Mesodermal cell (in vitro differentiated cells): ENCODE measurements around the gene FRMD4A.

ENCODE experiments used
- H3K27ac ChIP-seq: 2 replicates; pipeline ENCODE4 v1.7.0; 2013; ENCODE audit warnings: mild to moderate bottlenecking, low read depth, low read length, moderate library complexity; ENCODE audit not compliant: severe bottlenecking
- H3K36me3 ChIP-seq: 2 replicates; pipeline ENCODE4 v1.7.1; 2013; ENCODE audit warnings: mild to moderate bottlenecking, low read length, moderate library complexity; ENCODE audit not compliant: control insufficient read depth, insufficient read depth
- H3K4me1 ChIP-seq: one replicate; pipeline ENCODE4 v1.7.1; 2013; ENCODE audit warnings: mild to moderate bottlenecking, low read length; ENCODE audit not compliant: insufficient read depth, control insufficient read depth, poor library complexity, severe bottlenecking
- H3K4me3 ChIP-seq: 2 replicates; pipeline ENCODE4 v1.7.0; 2013; ENCODE audit warnings: low read length, control low read depth, mild to moderate bottlenecking; ENCODE audit not compliant: insufficient read depth, poor library complexity, severe bottlenecking; ENCODE audit errors: extremely low read depth
- H3K9me3 ChIP-seq: 2 replicates; pipeline ENCODE4 v1.7.1; 2013; ENCODE audit warnings: mild to moderate bottlenecking, low read length, moderate library complexity; ENCODE audit not compliant: control insufficient read depth
- WGBS, 2 experiments: methylation state at CpG; one replicate each; pipeline ENCODE4 v1.1.5; 2013; ENCODE audit warnings: missing lambda C conversion rate in 2 of 2; ENCODE audit not compliant: insufficient coverage in 2 of 2; 5-methylcytosine and 5-hydroxymethylcytosine counted together

Gene FRMD4A

DNA sequence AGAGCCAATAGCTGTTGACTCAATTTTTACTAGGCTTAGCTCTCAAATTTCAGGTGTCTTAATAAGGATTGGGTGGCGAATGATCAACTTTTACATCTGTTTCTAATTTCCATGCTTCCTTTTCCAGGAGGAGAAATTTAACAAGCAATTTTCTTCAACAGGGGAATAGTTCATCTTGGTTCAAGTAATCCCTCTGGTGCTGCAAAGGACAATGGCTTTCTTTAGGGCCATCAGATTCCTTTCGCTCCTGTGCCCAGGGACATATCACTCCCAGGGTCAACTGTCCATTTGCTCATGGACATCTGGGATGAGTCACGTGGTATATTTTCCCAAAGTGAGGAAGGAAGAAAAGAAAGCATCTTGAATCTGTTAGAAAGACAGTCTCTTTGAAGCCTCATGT is 313.3 kb downstream of the FRMD4A start:
- H3K4me1 ChIP-seq = peaks cover 2% of the 10 kb centered on the region
- no peaks in the 10 kb centered on the region for H3K9me3 ChIP-seq
- no peaks in the 10 kb centered on the region for H3K36me3 ChIP-seq
- no peak overlapping the region for H3K4me3 ChIP-seq
- H3K27ac ChIP-seq = no peak overlapping the region
- WGBS, 2 experiments = 90 to 100% methylated on average over 1 to 2 of the region's 3 CpGs

DNA sequence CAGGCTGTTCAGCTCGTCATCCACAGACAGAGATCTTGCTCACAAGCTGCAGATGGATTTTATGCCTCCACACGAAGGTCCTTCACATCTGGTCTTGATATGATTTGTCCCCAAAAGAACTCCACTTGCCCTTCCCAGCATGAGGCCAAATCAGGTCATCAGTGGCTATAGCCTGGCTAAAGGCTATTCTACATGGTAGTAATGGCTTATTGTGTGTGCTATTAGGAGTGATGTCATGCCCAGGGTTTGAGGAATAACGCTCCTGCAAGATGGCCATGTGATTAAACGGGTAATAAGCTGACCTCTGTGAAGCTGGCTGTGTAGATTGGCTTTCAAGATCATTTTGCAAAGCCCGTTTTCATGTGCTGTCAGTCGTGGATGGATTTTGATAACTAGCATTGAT is 313.8 kb downstream of the FRMD4A start:
- no peaks in the 10 kb centered on the region for H3K36me3 ChIP-seq
- no peaks in the 10 kb centered on the region for H3K9me3 ChIP-seq
- H3K4me1 ChIP-seq = peaks cover 2% of the 10 kb centered on the region
- 92 to 93% methylated on average over 5 to 6 of the region's 6 CpGs for WGBS, 2 experiments
- H3K27ac ChIP-seq = no peak overlapping the region
- H3K4me3 ChIP-seq = no peak overlapping the region

DNA sequence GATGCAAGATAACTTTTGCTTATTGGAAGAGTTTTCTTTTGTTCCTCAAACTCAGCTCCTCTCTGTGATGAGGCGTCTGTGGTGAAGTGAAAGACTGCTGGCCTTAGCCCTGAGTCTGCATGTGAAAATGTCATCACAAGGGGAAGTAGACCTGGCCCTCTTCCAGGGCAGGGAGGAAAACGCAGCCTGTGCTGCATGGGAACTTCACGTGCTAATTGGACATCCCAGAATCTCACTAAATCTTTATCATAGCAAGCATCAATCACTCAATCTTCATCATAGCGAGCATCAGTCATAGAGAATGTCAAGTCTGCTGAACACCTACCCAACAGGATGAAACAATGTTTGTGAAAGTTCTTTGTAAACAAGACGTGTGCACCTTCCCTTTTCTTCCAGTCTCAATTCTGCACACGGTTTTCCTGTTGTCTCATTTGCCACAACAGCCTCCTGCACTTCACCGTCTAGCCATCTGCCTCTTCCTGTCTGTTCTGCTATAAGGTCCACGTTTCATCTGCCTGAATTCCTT is 314.6 kb downstream of the FRMD4A start:
- peaks cover 2% of the 10 kb centered on the region for H3K4me1 ChIP-seq
- H3K36me3 ChIP-seq = no peaks in the 10 kb centered on the region
- no peak overlapping the region for H3K27ac ChIP-seq
- WGBS, 2 experiments = 83 to 92% methylated on average over 5 to 8 of the region's 8 CpGs
- no peak overlapping the region for H3K4me3 ChIP-seq
- H3K9me3 ChIP-seq = no peaks in the 10 kb centered on the region

DNA sequence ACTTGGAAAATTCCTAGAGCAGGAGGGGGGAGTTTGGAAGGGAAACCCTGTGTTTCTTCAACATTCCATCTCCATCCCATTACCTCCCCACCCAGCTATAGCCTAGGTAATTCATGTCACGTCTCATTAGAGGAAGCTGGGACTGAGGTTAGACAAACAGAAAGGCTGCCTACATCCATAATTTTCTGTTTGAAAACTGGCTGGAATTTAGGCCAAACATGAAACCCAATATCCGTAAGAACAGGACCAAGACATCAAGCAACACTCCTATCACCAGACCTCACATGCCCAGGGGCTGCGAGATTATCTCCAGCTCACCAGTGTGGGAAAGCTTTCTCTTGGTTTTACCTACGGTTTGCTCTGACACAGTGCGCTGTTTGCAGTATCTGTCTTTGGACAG is 316.3 kb downstream of the FRMD4A start:
- peaks cover 6% of the 10 kb centered on the region for H3K4me1 ChIP-seq
- no peak overlapping the region for H3K4me3 ChIP-seq
- 89 to 95% methylated on average over 5 of the region's 5 CpGs for WGBS, 2 experiments
- H3K9me3 ChIP-seq = no peaks in the 10 kb centered on the region
- H3K36me3 ChIP-seq = no peaks in the 10 kb centered on the region
- H3K27ac ChIP-seq = peak overlapping the region; percentile 41

DNA sequence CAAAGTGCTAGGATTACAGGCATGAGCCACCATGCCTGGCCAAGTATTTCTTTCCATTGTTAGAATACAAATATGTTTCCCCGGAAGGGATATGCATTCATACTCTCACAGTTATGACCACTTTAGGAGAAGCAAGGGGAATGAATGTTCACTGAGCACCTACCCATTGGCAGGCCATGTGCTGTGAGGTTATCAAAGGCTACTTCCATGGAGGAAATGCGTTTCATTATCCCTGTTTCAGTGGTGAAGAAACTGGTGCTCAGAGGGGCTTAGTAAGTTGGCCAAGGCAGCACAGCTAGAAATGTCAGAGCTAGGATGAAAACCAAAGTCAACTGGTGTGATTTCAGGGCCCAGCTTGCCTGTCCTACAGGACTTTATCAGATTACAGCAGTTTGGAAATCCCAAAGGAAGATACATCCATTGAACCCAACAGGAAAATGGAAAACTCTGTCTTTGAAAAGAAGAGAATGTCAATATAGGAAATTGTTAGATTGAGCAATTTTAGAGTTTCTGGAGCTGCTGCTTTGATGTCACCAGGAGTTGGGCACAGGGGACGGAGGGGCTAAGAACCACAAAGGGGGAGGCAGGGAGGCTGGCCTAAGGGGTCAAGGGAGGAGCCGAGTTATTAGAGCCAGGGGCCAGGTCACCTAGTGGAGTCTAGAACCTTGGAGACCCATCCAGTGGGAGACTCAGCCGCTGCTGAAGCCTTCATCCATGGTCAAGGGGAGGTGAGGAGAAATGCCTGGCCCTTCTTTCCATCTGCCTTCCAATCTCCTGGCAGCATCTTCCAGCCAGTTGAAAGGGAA is 319.8 kb downstream of the FRMD4A start:
- no peaks in the 10 kb centered on the region for H3K9me3 ChIP-seq
- 100% methylated on average over 3 of the region's 5 CpGs for WGBS, 2 experiments
- H3K36me3 ChIP-seq = no peaks in the 10 kb centered on the region
- no peak overlapping the region for H3K27ac ChIP-seq
- H3K4me3 ChIP-seq = no peak overlapping the region
- peaks cover 26% of the 10 kb centered on the region for H3K4me1 ChIP-seq

DNA sequence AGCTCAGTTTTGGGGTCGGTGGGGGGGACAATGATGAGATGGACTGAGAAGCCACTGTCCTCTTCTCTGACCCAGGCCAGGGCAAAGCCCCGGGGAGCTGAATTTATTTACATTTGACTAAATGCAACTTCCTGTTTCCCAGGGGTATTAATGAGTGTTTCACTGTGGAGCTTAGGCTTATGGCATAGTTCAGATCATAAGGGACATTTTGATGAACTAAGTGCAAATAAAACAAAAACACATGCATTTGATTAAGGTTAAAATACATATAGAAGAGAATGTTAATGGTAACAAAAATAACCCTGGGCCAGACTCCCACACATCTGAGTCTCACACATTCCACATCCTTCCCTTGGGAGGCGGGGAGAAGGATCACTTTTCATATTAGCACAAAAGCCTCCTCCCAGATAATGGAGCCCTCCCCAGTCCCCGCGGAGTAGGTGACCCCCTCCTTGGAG is 320.6 kb downstream of the FRMD4A start:
- Histone ChIP-seq H3K4me1 (peaks cover 26% of the 10 kb centered on the region), H3K4me3 (no peak overlapping the region), H3K27ac (peak overlapping the region; percentile 93), H3K36me3 (no peaks in the 10 kb centered on the region), H3K9me3 (no peaks in the 10 kb centered on the region)
- 32 to 33% methylated on average over 3 to 4 of the region's 5 CpGs for WGBS, 2 experiments

DNA sequence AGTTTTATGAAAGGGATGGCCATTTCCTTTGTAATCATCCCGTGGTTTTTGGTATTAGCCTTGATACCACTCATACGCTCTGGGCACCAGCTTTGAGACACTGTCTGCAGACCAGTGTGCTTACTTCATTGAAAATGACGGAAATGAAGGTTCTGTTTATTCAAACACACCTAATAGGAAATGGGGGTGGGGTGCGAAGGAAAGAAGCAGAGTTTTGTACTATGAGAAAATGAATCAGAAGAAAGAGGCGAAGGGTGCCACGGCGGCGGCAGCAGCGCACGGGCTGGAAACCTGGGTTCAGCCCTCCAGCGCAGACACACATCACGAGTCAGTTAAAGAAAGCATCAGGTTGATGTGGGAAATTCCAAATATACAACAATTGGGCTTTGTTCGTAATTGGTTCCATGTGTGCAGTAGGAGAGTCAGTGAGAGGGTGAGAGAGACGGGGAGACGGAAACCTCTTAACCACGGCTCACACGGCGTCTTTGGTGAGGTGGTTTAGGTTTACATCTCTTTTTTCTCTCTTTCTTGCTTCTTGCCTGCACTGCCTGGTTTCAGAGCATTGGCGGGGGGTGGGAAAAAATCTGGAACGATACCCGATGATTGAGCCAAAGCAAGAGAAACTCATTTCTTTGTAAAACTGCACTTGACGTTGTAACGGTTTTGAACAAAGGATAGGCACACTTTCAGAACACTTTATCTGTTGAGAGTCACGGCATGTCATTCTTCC is 321.2 kb downstream of the FRMD4A start:
- H3K9me3 ChIP-seq = no peaks in the 10 kb centered on the region
- 67 to 70% methylated on average over 15 to 16 of the region's 24 CpGs for WGBS, 2 experiments
- H3K27ac ChIP-seq = peak overlapping the region; percentile 93
- H3K36me3 ChIP-seq = no peaks in the 10 kb centered on the region
- peaks cover 26% of the 10 kb centered on the region for H3K4me1 ChIP-seq
- no peak overlapping the region for H3K4me3 ChIP-seq

DNA sequence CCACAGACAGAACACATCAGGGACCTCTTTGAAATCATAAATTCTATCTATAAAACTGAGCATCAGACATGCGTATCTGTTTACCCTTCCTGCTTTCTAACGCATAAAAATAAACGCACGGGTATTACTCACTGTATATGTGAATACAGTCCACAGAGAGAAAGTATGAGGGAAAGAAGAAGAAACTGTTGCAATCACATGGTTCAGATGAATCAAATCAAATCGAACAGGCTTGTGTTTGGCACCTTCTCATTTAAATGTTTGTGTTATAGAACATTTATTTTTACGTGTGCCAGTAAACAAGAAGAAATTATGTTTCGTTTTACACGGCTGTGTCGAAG is 322.0 kb downstream of the FRMD4A start:
- Histone ChIP-seq H3K4me3 (no peak overlapping the region), H3K36me3 (no peaks in the 10 kb centered on the region), H3K4me1 (peaks cover 26% of the 10 kb centered on the region), H3K9me3 (no peaks in the 10 kb centered on the region), H3K27ac (no peak overlapping the region)
- WGBS, 2 experiments = 80 to 87% methylated on average over 3 to 6 of the region's 9 CpGs

DNA sequence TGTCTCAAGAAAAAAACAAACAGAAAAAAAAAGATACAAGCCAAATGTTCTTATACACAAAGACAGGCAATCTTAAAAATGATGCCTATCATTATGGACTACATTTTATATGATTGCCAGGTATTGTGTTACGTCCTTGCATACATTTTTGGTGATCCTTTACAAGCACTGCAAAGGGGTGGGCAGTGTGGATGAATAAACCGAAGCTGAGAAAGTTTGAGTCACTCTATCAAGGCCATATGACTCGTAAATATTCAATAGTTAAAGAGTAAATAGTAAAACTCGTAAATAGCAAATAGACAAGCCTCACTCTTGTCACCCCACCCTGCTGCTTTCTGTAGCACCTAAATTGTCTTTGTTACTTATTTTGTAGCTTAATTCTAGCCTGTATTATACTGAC is 326.2 kb downstream of the FRMD4A start:
- Histone ChIP-seq H3K4me1 (peaks cover 22% of the 10 kb centered on the region), H3K27ac (no peak overlapping the region), H3K4me3 (no peak overlapping the region), H3K9me3 (no peaks in the 10 kb centered on the region), H3K36me3 (no peaks in the 10 kb centered on the region)
- 93% methylated on average over 2 of the region's 4 CpGs; no CpG with 5 or more reads in 1 of the 2 experiments for WGBS, 2 experiments

DNA sequence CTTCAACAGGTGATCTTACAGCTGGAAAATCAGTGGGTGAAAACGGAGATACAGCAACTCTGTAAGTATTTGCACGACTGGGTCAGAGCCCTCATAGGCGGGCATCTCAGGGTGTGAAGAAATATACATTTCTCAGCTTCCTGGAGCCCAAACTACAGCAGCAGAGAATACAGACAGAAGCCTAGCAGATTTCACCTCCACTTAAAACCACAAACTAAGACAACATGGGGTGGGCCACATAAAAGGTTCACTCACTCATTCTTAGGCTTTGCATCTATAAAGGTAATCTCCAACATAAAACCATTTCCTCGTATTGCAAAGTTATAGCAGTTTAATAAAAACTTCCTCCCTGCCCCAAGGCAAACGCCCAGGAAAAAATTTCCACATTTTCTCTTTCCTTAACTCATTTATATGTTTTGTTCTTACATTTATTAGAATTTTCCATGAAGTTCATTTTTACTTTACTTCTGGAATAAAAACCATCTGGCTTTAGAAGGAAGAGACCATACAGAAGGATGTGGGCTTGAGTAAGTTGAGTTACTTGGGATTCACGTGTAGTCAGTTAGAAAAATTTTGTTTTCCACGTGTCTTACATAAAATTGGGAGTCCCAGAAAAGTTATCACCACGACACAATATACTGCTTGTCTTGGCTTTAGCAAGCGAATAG is 327.1 kb downstream of the FRMD4A start:
- Histone ChIP-seq H3K27ac (no peak overlapping the region), H3K9me3 (peaks cover 3% of the 10 kb centered on the region), H3K4me3 (no peak overlapping the region), H3K36me3 (no peaks in the 10 kb centered on the region), H3K4me1 (peaks cover 17% of the 10 kb centered on the region)
- WGBS, 2 experiments = 91 to 94% methylated on average over 6 to 7 of the region's 9 CpGs
